WI38 (cell line): ENCODE data around the gene PDSS2.
"Not testable (repeated sequence)": the region's sequence is repeated elsewhere in the genome, so short reads cannot be mapped to it uniquely, and the experiment has no call there.

Experiments used
- H3K4me3 ChIP-seq: 2 replicates; pipeline ENCODE4 v1.5.1; 2011; ENCODE audit warnings: low read depth, mild to moderate bottlenecking, control low read depth, low read length
- TF ChIP-seq, protein P1 (sequence below): IDR thresholded peaks from 2 replicates; pipeline ENCODE4 v1.5.1; 2012; ENCODE audit warnings: low read depth, mild to moderate bottlenecking, control low read depth, low read length

The PDSS2 gene

DNA sequence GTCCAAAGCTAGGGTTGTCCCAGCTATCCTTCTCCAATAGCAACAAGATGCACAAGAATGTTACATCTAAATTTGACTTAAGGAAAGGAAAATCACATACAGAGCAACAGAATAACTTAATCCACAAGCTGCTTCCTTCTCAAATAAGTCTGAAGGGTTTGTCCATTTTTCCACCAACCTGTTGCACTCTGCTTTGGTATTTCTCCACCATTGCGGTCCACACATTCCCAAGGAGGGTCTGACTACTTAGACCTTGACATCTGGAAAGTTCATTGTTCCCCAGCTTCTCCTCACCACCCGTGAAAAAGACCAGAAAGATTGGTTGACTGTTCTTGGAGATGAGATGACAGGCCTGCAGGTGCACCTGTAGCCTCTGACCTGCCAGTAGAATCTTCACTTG, 72.5 kb downstream of the PDSS2 start:
- H3K4me3 ChIP-seq = no peak overlapping the region
- TF ChIP-seq, protein P1, sequence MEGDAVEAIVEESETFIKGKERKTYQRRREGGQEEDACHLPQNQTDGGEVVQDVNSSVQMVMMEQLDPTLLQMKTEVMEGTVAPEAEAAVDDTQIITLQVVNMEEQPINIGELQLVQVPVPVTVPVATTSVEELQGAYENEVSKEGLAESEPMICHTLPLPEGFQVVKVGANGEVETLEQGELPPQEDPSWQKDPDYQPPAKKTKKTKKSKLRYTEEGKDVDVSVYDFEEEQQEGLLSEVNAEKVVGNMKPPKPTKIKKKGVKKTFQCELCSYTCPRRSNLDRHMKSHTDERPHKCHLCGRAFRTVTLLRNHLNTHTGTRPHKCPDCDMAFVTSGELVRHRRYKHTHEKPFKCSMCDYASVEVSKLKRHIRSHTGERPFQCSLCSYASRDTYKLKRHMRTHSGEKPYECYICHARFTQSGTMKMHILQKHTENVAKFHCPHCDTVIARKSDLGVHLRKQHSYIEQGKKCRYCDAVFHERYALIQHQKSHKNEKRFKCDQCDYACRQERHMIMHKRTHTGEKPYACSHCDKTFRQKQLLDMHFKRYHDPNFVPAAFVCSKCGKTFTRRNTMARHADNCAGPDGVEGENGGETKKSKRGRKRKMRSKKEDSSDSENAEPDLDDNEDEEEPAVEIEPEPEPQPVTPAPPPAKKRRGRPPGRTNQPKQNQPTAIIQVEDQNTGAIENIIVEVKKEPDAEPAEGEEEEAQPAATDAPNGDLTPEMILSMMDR = no peak

- TF ChIP-seq, protein P1 = no peak
- H3K4me3 ChIP-seq = no peak overlapping the region
These were observed 73.0 kb downstream of the PDSS2 start for GRCh38 chr6:107386340-107386739.

DNA sequence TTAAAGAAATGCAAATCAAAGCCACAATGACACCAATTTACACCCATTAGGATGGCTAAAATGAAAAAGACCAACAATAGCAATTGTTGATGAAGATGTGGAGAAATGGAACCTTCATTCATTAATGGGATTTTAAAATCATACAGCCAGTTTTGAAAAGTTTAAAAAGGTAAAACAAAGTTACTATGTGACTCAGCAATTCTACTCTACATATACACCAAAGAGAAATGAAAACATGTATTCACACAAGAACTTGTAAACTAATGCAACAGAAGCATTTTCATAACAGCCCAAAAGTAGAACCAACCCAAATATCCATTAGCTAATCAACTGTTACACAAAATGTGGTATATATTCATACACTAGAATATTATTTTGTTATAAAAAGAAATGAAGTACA, 75.7 kb downstream of the PDSS2 start:
- TF ChIP-seq, protein P1 = no peak
- H3K4me3 ChIP-seq = no peak overlapping the region

- TF ChIP-seq, protein P1 = no peak
- no peak overlapping the region for H3K4me3 ChIP-seq
These were observed 85.1 kb downstream of the PDSS2 start for GRCh38 chr6:107374264-107374663.

DNA sequence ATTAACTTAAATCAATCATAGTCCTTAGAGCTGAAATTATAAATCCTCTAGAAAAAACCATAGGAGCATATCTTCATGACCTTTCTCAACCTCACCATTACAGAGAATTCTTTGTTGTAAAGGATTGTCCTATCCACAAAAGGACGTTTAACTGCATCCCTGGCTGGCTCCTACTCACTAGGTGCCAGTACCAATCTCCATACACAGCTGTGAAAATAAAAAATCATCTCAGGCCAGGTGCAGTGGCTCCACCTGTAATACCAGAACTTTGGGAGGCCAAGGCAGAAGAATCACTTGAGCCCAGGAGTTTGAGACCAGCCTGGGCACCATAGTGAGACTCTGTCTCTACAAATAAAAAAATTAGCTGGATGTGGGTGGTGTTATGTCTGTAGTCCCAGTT, 89.9 kb downstream of the PDSS2 start:
- TF ChIP-seq, protein P1 = no peak
- H3K4me3 ChIP-seq = no peak overlapping the region

DNA sequence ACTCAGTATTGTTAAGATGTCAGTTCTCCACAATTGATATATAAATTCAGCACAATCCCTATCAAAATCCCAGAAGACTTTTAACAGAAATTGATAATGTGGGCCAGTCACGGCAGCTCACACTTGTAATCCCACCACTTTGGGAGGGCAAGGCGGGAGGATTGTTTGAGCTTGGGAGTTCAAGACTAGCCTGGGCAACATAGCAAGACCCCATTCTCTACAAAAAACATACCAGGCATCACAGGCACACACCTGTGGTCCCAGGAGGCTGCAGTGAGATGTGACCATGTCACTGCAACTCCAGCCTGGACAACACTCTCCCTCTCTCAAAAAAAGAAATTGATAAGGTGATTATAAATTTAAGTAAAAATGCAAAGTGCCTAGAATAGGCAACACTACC, 90.9 kb downstream of the PDSS2 start:
- H3K4me3 ChIP-seq = no peak overlapping the region
- TF ChIP-seq, protein P1 = no peak

- H3K4me3 ChIP-seq = not testable (repeated sequence)
These were observed 95.2 kb downstream of the PDSS2 start for GRCh38 chr6:107364173-107364572.

GRCh38 chr6:107361753-107362604, 97.4 kb downstream of the PDSS2 start:
- H3K4me3 ChIP-seq = no peak overlapping the region
- TF ChIP-seq, protein P1 = no peak
